ENCODE data around the gene RDH8.
A peak's percentile ranks its signal among the peaks of the same experiment; 100 is the strongest.

RDH8 gene

GRCh38 chr19:9995084-9995483 lies 18.2 kb upstream of the RDH8 start:
- no peak for DNase-seq
- no peak for TF ChIP-seq POLR2A (IDR thresholded peaks at IDR 0.05; ENCODE audit: low read length)
- no peak for TF ChIP-seq GATA1 (IDR thresholded peaks at IDR 0.05; ENCODE audit: low read depth, low read length)

DNA sequence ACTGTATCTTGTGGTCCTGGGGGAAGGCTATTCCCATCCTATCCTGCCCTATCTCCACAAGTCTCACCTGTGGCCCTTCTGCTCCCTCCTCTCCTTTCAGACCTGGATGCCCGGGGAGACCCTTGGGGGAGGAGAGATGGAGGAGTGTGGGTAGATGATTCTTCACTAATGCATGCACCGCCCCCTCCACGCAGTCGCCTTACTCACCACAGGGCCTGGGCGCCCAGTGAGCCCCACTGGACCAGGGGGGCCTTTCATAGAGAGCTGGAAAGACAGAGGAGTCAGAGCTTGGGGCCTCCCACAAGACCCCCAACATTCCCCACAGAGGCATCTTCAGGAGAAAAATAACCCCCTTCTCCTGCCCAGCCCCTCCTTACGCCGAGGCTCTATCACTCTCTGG lies 17.3 kb upstream of the RDH8 start:
- no peak for TF ChIP-seq POLR2A (IDR thresholded peaks at IDR 0.05; ENCODE audit: low read length)
- no peak for TF ChIP-seq GATA1 (IDR thresholded peaks at IDR 0.05; ENCODE audit: low read depth, low read length)

DNA sequence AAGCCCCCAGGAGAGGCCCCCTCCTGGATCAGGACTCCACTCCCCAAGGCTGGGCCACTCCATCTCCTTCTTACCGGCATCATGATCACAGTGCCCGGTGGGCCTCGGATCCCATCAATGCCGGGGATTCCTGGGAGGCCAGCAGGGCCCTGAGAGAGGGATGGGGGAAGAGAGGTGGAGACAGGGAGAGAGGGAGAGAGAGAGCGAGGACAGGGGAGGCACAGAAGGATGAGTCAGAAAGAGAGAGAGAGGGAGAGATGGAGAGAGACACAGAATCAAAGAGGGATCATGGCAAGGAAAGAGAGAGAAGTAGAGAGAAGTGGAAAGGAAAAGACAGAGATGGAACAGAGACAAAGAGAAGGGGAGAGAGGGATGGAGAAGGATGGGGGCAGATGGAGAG lies 16.7 kb upstream of the RDH8 start:
- TF ChIP-seq GATA1 (IDR thresholded peaks at IDR 0.05; ENCODE audit: low read depth, low read length) (no peak), POLR2A (IDR thresholded peaks at IDR 0.05; ENCODE audit: low read length) (no peak)
- no peak for DNase-seq

More for the DNA sequence above, 17.3 kb upstream of the RDH8 start:
- no peak for DNase-seq

DNA sequence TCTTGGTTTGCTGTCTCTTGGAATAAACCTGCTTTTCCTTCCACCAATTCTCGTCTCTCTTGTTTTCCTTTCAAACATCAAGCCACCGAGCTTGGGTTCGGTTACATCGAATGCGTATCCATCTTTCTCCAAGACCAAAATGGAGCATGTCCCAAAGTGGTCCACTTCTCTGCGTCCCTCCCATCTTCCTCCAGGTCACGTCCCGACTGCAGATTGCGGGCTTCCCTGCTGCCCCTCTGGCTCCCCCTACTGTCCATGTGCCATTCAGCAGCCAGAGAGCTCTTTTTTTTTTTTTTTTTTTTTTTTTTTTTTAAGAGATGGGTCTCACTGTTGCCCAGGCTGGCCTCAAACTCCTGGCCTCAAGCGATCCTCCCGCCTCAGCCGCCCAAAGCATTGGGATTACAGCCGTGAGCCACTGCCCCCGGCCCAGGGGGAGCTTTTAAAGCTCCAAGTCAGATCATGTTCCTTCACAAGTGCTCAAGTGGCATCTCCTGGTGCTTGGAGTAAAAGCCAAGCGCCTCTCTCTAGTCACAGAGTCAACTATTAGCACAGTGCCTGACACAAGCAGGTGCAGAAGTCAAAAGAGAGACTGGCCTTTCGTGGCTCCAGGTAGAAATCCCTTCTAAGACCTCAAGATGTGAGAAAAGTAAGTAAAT lies 13.0 kb upstream of the RDH8 start:
- DNase-seq = peak; percentile 55 to 82
- TF ChIP-seq POLR2A (IDR thresholded peaks at IDR 0.05; ENCODE audit: low read length) (no peak), GATA1 (IDR thresholded peaks at IDR 0.05; ENCODE audit: low read depth, low read length) (no peak)

GRCh38 chr19:10001899-10002298 lies 11.4 kb upstream of the RDH8 start:
- peak in 1 of 2 experiments; percentile 36 for DNase-seq
- TF ChIP-seq GATA1 (IDR thresholded peaks at IDR 0.05; ENCODE audit: low read depth, low read length) (no peak), POLR2A (IDR thresholded peaks at IDR 0.05; ENCODE audit: low read length) (no peak)

DNA sequence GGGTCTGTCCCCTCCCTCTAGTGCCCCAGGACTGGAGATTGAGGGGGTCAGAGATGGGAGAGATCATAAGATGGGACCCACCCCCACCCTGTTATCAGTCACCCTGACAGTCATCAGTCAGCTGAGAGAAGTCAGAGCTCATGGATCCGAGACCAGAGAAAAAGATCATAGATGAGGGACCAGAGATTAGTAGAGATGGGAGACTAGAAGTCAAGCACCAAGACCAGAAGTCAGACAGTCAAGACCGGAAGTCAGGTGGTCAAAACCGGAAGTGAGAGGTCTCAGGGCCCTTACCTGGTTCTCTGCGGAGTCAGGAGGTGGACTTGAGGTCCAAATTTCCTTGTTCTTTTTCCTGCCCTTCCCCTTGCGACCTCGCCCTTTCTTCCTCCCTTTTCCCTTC lies 10.0 kb upstream of the RDH8 start:
- no peak for DNase-seq
- TF ChIP-seq POLR2A (IDR thresholded peaks at IDR 0.05; ENCODE audit: low read length) (no peak), GATA1 (IDR thresholded peaks at IDR 0.05; ENCODE audit: low read depth, low read length) (no peak)

- no peak for DNase-seq
- no peak for TF ChIP-seq GATA1 (IDR thresholded peaks at IDR 0.05; ENCODE audit: low read depth, low read length)
- no peak for TF ChIP-seq POLR2A (IDR thresholded peaks at IDR 0.05; ENCODE audit: low read length)
These were observed 8.7 kb upstream of the RDH8 start for GRCh38 chr19:10004617-10005016.

GRCh38 chr19:10005632-10006334 lies 7.5 kb upstream of the RDH8 start:
- TF ChIP-seq GATA1 (IDR thresholded peaks at IDR 0.05; ENCODE audit: low read depth, low read length) (no peak), POLR2A (IDR thresholded peaks at IDR 0.05; ENCODE audit: low read length) (no peak)
- DNase-seq = no peak

- no peak for DNase-seq
- TF ChIP-seq GATA1 (IDR thresholded peaks at IDR 0.05; ENCODE audit: low read depth, low read length) (no peak), POLR2A (IDR thresholded peaks at IDR 0.05; ENCODE audit: low read length) (no peak)
These were observed 7.0 kb upstream of the RDH8 start for GRCh38 chr19:10006335-10006708.

DNA sequence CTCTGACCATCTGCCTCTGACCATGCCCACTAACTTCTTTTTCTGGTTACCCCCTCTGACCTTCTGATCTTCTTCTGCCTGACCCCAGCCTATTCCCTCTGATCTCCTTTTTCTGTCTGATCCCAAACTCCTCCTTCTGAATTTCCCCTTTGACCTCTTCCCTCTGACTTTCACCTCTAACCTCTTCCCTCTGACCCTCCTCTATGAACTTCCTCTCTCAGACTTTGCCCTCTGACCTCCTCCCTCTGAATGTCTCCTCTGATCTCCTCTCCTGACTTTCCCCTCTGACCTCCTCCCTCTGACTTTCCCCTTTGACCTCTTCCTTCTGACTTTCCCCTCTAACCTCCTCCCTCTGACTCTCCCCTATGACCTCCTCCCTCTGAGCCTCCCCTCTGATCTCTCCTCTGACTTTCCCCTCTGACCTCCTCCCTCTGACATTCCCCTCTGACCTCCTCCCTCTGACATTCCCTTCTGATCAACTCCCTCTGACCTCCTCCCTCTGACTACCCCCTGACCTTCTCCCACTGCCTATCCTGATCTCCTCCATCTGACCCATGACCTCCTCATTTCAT lies 6.4 kb upstream of the RDH8 start:
- DNase-seq = no peak
- TF ChIP-seq GATA1 (IDR thresholded peaks at IDR 0.05; ENCODE audit: low read depth, low read length) (no peak), POLR2A (IDR thresholded peaks at IDR 0.05; ENCODE audit: low read length) (no peak)

GRCh38 chr19:10007371-10008183 lies 5.7 kb upstream of the RDH8 start:
- no peak for DNase-seq
- TF ChIP-seq GATA1 (IDR thresholded peaks at IDR 0.05; ENCODE audit: low read depth, low read length) (no peak), POLR2A (IDR thresholded peaks at IDR 0.05; ENCODE audit: low read length) (no peak)

DNA sequence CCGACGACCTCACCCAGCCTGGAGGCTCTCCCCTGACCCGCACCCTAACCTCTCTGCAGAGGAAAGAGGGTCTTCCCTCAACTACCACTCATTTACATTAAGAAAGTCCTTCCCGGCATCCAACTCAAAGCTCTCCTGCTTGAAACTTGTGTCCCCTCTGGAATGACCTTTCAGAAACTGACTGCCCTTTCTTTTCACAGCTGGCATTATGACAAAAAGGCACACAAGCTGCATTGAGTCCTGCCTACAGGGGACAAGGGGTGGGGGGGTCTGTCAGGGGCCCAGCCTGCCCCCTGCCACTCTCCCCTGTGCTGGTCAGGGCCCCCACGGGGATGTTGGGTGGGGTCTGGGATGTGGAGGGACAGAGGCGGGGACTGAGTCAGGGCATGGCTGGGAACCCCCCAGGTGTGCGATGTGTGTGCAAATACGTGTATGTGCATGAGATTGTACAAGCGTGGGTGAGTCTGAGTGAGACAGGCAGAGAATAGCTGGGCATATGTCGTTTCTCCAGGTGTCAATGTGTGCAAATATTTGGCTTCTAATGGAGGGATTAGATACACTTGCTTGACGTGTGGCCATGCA lies 5.0 kb upstream of the RDH8 start:
- no peak for TF ChIP-seq GATA1 (IDR thresholded peaks at IDR 0.05; ENCODE audit: low read depth, low read length)
- no peak for TF ChIP-seq POLR2A (IDR thresholded peaks at IDR 0.05; ENCODE audit: low read length)
- DNase-seq = no peak

DNA sequence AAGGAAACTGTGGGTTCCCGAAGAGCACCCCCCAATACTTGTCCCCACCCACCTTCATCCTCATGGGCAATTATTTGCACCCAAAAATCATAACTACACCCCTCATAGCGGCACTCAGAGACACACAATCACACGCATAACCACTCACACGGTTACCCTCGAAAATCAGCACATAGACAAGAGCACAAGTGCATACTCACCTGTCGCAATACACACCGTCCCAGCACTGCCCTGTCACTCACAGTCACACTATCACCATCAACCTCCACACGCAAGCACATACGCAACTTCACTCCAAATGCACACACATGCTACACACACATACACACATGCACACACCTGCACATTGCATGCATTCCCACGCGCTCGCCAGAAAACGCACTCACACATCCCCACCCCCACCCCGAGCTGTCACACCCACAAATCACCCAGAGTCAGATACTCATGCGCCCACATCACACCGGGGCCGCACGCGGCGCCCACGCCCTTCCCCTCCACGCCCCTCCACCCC lies 3.5 kb upstream of the RDH8 start:
- TF ChIP-seq GATA1 (IDR thresholded peaks at IDR 0.05; ENCODE audit: low read depth, low read length) = no peak
- TF ChIP-seq POLR2A (IDR thresholded peaks at IDR 0.05; ENCODE audit: low read length) = no peak
- no peak for DNase-seq
